Glomerular endothelial cell (primary cell): ENCODE results near the gene CHST6. TPM values are rescaled to one million over a fixed set of nuclear protein-coding genes. Genes with fewer than 3 reads are reported as not detected.
"Not testable (repeated sequence)": the region's sequence is repeated elsewhere in the genome, so short reads cannot be mapped to it uniquely, and the experiment has no call there.

Experiments used
- DNase-seq: peaks from one replicate; pipeline ENCODE4 v3.0.0-alpha.2; 2011; ENCODE audit warnings: low read depth, low spot score; ENCODE audit errors: extremely low read depth
- total RNA-seq: library from RNA; depleted of rRNA; stranded (reverse); fragments of >200 nt; gene quantifications from 2 replicates; pipeline ENCODE4 v1.2.3, GENCODE V29; 2015

Gene CHST6
- total RNA-seq, 1 donor from 2014 or later = 1.5 TPM

- DNase-seq = no peak
These were observed 10.9 kb upstream of the CHST6 start for GRCh38 chr16:75506107-75506506.

GRCh38 chr16:75503801-75504200 is 8.6 kb upstream of the CHST6 start:
- no peak for DNase-seq

DNA sequence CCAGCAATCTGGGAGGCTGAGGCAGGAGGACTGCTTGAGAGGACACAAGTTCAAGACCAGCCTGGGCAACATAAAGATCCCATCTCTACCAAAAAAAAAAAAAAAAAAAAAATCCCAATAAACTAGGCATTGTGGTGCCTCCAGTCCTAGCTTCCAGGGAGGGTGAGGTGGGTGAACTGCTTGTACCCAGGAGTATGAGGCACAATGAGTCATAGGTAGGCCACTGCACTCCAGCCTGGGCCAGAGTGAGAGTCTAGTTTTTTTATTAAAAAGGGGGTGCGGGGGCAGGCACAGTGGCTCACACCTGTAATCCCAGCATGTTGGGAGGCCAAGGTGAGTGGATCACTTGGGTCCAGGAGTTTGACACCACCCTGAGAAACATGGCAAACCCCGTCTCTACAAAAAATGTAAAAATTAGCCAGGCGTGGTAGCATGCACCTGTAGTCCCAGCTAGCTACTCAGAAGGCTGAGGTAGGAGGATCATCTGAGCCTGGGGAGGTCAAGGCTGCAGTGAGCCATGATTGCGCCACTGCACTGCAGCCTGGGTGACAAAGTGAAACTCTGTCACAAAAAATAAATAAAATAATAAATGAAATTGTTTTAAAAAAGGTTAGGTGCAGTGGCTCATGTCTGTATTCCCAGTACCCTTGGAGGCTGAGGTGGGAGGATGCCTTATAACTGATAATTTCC is 7.8 kb upstream of the CHST6 start:
- DNase-seq = no peak

GRCh38 chr16:75501820-75502219 is 6.6 kb upstream of the CHST6 start:
- DNase-seq = not testable (repeated sequence)

- DNase-seq = no peak
These were observed 6.1 kb upstream of the CHST6 start for GRCh38 chr16:75501359-75501758.

- not testable (repeated sequence) for DNase-seq
These were observed 3.5 kb upstream of the CHST6 start for GRCh38 chr16:75498605-75499322.

DNA sequence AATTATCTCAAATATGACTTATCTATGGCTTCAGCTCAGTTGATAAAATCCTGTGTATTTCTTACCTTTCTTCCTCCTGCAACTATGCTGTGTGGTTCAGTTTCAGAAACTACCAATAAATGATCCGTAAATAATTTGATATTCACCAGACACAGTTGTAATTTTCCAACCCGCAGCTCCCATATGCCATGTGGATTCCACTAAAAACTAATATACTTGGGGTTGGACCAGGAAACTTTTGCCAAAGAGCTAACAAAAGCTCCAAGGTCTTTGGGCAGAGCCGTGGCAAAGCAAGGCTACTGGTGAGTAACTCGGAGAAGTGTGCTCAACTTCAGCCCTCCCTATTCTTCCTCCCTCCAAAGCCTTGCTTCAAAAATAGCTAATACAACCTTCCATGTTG is 2.3 kb upstream of the CHST6 start:
- no peak for DNase-seq

GRCh38 chr16:75494661-75495075 is 573 bp downstream of the CHST6 start:
- DNase-seq = no peak

DNA sequence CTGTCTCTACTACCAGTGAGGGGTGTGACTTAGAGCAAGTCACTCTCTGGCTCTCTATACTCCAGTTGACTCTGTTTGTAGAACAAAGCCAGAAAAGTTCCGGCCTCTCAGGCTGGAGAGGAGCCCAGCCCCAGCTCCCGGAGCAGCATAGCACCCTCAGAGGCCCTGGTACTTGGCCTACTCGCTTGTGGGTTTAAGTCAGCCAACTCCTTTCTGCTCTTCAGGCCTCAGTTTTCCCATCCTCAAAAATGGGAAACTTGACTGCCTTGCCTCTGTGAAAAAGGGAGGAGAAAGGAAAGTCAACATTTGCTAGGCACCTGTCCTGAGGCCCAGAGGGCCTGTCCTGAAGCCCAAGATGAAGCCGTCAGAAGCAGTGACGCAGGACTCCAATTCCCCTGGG is 1.1 kb downstream of the CHST6 start:
- no peak for DNase-seq

DNA sequence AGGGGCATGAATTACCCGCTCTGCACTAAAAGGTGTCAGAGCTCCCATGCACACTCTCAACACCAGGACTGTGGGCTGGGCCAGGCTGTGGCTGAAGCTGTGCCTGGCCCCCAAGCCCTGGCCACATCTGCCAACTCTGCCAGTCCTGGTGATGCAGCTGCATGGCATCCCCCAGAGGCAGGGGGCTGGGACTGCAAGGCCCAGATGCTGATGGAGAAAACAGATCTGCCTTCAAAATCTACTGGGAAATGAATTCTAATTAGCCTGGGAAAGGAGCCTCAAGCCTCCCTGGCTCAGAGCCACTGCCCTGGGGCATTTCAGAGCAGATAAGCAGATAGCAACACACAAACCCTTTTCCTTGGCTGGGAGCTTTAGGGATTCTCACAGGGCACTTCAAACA is 3.4 kb downstream of the CHST6 start:
- DNase-seq = no peak

DNA sequence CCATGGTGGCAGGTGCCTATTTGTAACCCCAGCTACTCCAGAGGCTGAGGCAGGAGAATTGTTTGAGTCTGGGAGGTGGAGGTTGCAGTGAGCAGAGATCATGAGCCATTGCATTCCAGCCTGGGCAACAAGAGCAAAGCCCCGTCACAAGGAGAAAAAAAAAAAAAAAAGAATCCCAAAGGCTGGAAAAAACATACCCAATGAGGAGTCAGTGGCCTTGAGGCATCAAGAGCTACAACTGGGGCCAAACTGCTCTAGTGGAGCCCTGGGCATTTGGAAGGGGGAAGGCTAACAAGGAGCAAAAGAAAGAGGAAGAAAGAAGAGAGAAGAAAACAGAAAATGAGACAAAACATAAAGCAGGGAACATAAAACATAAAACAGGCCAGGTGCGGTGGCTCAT is 6.9 kb downstream of the CHST6 start:
- DNase-seq = no peak

GRCh38 chr16:75486676-75487313 is 8.4 kb downstream of the CHST6 start:
- no peak for DNase-seq

DNA sequence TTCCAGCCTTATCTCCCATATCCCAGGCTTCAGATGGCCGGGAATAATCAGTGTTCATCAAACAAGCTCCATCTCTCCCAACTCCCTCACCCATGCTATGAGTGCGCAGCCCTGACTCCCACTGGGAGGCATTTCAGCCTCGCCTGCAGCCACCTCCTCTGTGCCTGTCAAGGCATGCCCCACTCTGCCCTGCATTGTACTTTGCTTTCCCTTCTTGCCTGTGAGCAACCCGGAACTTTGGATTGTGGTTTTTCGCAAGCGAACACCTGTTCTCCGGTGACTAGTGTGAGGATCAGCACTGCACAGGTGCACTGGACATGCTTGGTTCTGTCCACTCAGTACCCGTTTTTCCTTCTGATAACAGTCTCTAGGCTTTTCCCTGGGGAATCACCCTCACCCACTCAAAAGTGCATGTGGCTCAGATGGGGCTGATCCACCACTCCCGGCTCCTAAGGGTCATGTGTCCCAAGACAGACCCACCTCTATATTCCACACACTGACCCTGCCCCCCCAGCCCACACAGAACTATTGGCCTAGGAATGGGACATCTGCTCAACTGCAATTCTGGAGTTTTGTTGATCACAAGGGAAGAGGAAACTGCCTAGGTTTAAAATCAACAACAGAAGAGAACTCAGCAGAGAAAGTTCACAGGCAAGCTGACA is 9.1 kb downstream of the CHST6 start:
- no peak for DNase-seq

- DNase-seq = no peak
These were observed 9.8 kb downstream of the CHST6 start for GRCh38 chr16:75485230-75486013.

DNA sequence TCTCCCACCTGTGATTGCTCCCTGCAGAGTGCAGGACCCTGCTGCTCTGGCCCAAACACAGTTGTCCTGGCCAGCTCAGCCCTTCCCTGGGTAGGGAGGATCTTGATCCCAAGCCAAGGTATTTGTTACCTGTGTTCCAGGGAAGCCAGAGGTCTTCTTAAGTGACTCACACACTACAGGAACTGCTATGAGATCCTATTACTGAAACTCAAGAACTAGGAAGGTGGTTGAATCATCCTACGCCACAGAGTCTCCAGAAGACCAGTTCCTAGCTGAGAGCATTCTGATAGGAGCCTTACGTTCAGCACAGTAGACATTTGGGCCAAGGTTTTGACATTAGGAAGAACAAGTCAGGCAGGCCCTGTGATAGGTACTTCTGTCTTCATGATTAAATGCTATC is 12.0 kb downstream of the CHST6 start:
- no peak for DNase-seq

DNA sequence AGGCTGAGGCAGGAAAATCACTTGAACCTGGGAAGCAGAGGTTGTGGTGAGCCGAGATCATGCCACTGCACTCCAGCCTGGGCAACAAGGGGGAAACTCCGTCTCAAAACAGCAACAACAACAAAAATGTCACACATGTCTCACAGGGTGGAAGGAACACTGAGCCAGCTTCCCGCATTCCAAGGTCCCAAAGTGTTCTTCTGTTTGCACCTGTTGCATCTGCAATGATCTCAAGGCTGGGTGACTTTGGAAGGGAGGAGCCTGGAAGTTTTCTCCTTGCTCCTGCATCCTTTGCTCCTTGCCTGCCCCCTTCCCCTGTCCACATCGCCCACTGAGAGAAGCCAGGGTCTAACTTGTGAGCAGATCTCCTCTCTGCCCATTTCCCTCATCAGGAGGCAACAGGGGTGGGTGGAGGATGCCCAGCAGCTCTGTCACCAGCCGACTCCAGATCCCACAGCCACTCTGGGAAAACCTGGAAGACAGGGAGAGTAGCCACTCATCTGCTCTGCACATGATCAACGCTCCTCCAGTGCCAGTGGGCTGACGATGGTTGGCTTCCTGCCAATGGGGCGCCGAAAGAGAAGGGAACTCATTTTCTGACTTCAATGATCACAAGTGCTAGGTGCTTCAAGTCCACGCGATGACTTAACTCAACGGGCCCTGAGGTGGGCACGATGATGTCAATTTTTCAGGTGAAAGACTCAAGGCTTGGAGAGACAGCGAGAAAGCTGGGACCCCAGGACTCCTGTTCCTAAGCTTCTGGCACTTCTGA is 12.6 kb downstream of the CHST6 start:
- DNase-seq = no peak

DNA sequence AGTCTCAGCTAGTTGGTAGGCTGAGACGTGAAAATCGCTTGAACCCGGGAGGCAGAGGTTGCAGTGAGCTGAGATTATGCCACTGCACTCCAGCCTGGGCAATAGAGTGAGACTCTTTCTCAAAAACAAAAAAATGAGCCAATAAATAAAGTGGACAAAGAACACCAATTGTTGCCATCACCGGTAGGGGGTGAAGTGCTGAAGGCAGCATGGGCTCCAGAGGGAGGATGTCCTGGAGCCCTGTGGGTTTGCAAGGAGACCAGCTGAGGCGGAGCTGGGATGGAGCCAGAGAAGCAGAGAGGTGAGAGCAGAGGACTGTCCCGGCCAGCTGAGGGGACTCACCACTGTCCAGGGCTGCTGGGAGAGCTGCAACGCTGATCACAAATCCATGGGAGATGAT is 13.8 kb downstream of the CHST6 start:
- no peak for DNase-seq

DNA sequence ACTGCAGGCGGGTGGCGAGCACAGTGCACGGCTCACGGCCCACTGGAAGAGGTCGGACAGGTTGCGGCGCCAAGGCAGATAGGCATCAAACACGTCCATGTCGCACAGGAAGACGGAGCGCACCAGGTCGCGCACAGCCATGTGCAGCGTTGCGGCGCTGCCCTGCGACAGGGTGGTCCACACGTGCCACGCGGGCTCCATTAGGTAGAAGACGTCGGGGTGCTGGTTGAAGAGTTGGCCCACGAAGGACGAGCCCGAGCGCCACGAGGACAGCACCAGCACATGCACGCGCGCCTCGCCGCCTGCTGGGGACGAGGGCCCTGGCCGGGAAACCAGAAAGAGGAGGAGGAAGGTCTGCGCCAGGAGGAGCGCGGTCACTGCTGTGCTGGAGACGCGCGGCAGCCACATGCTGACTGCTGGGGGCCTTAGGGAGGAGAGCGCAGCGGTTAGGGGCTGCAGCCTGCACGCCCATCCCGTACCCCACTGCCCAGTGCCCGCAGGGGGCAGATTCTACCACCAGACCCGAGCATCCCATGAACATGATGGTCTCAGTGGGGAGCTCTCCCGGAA is 15.7 kb downstream of the CHST6 start:
- no peak for DNase-seq

GRCh38 chr16:75478480-75479345 is 16.5 kb downstream of the CHST6 start:
- DNase-seq = no peak
